GM21825 (cell line): ENCODE results near the gene EEF1G.
"Not testable (repeated sequence)": the region's sequence is repeated elsewhere in the genome, so short reads cannot be mapped to it uniquely, and the experiment has no call there.

ENCODE experiments used
- ATAC-seq: cut with Tn5 transposase; IDR thresholded peaks from one replicate; pipeline ENCODE4 v1.9.1; 2021; ENCODE audit warnings: mild to moderate bottlenecking, moderate library complexity; ENCODE audit not compliant: unreplicated experiment

The EEF1G gene

DNA sequence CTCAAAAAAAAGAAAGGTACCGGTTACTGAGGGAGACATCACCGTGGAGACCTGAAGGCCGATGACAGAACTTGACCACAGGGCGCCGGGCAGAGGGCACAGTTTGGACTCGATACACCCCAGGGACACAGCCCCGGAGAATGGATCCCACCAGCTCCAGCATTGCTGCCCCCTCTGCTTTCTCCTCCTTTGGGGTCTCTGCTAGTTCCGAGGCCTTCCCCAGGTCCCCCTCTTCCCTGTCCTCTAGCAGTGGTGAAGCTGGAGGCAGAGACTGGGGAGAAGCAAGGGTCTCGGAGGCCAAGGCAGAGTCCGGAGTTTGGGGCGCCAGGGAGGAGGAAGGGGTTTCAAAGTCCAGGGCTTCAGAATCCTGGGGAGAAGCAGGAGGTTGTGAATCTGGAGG is 4.8 kb upstream of the EEF1G start:
- ATAC-seq: no peak

- no peak for ATAC-seq
Observed at GRCh38 chr11:62577046-62577714, 3.5 kb upstream of the EEF1G start.

DNA sequence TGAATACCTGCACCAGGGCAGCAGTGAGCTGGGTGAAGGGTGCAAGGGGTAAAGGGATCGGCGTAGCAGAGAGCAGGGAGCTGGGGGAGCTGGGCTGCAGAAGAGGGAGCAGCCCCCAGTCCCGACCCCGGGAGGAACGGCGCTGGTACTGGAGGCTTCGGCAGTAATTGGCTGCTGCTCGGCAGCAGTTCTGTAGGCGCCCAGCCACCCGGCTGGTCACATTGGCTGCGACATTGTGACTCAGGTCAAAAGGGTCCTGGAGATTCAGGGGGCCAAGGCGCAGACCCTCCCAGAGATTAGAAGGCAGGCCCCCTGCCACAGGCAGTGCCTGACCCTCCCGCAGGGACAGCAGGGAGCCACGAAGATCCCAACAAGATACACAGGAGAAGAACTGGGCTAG is 2.1 kb upstream of the EEF1G start:
- no peak for ATAC-seq

GRCh38 chr11:62575156-62575555 is 1.5 kb upstream of the EEF1G start:
- ATAC-seq: no peak

DNA sequence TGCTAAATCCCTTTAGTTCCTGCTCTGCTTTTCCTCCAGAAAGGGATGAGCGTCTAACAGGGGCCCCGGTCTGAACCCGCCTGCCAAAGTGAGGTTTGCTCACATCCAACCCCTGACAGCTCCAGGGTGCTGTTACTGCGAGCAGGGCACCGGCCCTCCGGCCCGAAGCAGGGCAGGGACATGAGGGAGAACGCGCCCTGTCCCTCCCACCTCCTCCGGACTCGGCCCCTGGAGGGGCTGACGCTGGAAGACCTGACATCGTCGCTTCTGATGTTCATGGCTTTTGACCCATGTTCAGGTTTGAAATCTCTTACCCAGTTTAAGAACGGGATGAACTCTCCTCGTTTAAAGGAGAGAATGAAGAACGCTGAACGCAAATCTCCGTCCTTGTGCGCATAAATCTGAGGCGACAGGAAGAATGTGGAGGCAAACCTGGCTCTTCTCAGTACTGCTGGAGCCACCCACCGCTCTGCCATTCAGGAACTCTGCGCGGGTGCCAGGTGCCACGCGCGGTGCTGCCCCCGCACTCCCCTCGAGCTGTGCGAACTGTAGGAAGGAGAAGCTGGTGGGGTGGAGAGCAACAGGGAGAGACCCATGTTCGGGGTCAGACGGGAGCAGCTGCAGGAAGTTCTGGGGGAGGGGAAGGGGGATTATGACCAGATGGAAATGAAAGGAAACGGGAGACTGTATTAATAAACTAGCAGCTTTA is 826 bp upstream of the EEF1G start:
- no peak for ATAC-seq

- no peak for ATAC-seq
Observed at GRCh38 chr11:62573006-62573591, 592 bp downstream of the EEF1G start.

GRCh38 chr11:62572431-62572830 is 1.3 kb downstream of the EEF1G start:
- ATAC-seq: no peak

DNA sequence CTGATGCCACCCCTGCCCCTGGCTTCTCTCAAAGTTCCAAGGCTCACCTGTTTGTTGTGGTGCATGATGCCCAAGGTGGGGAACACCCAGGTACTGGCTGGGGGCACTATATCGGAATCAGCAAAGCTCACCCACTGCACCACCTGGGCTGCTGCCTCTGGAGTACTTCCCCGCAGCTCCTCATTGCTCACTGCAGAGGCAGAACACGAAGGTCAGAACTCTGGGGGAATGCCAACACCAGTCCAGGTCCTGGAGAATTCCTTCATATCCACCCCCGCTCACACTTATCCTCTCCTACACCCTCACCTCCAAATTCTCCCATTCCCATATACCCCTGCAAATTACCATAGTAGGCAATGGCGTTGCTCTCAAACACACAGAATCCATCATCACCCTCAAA is 2.2 kb downstream of the EEF1G start:
- not testable (repeated sequence) for ATAC-seq

DNA sequence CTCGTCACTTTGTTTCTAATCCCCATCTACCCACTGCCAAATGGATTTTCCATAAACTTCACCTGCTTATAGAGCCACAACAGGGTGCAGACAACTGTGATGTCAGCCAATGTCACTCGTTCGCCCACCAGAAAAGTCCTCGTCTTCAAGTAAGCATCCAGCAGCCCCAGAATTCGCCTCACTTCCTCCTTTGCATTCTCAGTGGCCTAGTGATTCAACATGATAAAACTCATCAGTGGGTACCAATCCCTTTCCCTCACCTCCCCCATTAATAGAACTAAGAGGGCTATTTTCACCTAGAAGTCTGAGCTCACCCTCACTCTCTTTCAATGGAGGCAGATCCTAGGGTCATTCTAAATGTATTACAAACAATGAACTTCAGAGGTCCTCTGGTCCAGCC is 2.8 kb downstream of the EEF1G start:
- not testable (repeated sequence) for ATAC-seq

GRCh38 chr11:62569611-62570010 is 4.1 kb downstream of the EEF1G start:
- ATAC-seq: no peak

GRCh38 chr11:62567018-62567633 is 6.6 kb downstream of the EEF1G start:
- ATAC-seq: no peak

DNA sequence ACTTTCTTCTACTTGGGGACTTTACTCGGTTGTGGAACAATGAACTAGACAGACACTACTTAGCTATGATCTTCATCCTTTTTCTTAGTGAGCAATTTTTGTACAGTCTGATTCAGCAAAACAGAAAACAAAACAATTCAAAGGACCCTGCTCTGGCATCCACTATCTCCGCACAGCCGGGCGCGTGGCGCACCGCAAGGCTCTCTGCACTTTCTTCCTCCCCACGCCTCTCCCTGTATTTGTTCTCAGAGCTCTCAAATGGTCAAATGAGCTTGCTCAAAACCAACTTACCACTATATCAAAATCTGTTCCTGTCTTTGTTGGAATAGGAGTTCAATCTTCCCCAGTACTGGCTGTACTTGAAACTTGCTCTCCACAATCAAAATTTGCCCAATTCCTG is 7.4 kb downstream of the EEF1G start:
- ATAC-seq: no peak

- ATAC-seq: no peak
Observed at GRCh38 chr11:62565100-62565802, 8.4 kb downstream of the EEF1G start.

DNA sequence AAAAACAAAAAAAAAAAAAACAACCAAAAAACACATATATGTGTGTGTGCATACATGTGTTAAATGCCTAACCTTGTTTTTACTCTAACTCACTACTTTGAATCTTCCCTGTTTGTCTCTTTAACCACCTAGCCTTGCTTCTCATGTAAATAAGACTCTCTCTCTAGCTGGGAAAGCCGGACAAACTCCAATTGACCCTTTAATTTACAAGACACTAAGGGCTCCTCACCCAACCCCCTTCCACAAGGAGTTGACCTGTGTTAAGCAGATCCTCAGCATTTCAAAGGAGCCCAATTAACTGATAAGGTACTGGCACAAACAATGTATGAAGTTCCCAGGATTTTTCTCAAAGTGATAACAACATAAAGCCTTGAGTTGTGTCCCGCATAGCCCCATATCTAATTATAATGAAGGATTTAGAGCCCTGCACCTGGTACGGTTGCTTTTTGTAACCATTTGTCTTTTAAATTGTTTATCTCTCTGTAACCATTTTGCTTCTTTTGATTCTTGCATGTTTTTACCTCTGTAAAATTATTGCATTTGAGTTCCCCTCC is 11.9 kb downstream of the EEF1G start:
- not testable (repeated sequence) for ATAC-seq

DNA sequence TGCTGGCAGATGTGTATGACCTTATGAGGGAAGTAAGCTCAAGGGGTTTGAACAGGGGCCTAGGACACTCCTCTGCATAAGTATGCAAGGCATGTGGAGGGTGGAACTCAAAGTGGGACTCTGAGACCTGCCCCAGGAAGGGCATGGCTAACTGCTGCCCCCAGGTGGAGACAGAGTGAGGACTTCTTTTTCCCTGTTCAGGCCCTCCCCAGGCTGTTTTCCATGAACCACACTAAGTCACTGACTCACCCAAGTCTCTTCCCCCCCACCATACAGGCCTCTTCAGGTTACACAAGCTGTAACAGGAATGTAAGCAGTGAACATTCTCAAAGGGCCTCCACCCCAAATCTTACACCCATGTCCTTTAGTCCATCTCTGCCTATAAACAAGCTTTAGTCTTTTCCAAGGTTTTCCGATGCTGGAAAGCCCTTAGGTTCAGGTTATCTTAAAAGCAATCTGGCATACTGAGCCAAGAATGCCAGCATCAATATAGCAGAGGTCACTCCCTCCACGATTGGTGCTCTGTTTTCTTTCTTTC is 13.1 kb downstream of the EEF1G start:
- ATAC-seq: no peak

GRCh38 chr11:62559626-62560025 is 14.1 kb downstream of the EEF1G start:
- ATAC-seq: not testable (repeated sequence)

DNA sequence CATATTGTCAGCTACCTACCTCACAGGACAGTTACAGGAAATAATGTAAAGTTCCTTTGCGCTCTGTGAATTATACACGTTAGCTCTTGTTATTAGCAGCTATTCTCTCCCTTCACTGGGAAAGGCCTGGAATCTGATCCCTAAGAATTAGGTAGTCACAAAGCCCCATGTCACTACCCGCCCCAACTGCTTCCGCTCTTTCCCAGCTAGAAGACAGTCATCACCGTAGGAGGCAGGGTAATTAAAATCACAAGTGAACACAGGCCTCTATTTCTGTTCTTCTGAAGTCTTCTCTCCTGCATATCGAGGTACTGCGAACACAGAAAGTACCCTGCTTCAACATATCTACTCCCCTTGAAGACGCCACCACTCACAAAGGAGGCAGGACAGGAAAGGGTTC is 14.5 kb downstream of the EEF1G start:
- no peak for ATAC-seq

- ATAC-seq: no peak
Observed at GRCh38 chr11:62558669-62559068, 15.0 kb downstream of the EEF1G start.

- peak; percentile 23 for ATAC-seq
Observed at GRCh38 chr11:62556875-62557631, 16.6 kb downstream of the EEF1G start.
